Measurements from ENCODE around the gene SGSH.

Gene SGSH

DNA sequence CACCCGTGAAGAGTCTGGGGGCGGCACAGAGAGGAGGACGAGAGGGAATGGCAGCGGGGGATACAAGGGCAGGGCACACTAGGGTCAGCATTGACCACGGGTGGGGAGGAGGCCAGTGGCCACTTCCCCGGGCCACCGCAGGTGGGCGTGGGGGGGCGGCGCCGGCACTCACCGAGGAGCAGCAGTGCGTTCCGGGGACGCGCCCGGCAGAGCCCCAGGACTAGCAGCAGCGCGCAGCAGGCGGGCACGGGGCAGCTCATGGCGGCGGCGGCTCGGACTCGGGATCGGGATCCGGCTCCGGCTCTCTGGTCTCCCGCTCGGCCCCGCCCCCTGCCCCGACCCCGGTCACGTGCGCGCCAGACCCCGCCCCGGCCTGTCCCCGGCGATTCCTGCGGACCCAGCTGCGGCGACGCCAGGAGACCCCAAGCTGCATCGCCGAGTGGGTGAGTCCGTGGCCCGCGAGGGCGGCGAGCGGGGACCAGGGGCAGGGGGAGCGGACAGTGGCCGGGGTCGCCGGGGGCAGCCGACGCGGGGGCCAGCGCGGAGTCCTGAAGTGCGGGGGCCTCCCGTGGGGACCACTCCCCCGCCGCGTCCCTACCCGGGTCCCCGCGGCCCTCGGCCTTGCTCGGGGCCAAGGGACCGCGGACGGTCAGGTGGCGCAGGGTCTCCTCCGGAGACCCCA is at the start of gene SGSH, which contains the start of gene SLC26A11:
Gene SGSH (minus strand): TSS at position 280 of the 682 bp plus-strand sequence. CDS start 20 bp downstream, at position 260.
Gene SLC26A11 (plus strand): TSS at position 374 of the 682 bp plus-strand sequence. CDS start 1,134 bp downstream, outside the sequence.
- peaks cover 70% of the 10 kb centered on the region for H3K4me1 Mint-ChIP-seq (ENCODE audit: low read depth)
- intact Hi-C loops (cut with micrococcal nuclease): loop anchor here (1.0 kb wide), 1 partner anchor 40 kb away; the partner anchor contains the start of gene RNF213
- peaks cover 30% of the 10 kb centered on the region for H3K27me3 Mint-ChIP-seq
- peak within 1 kb of the TSS; percentile 91 for H3K4me3 Mint-ChIP-seq
- H3K27ac Mint-ChIP-seq: peak within 1 kb of the TSS; percentile 99
- peaks cover 94% of the 10 kb centered on the region for H3K36me3 Mint-ChIP-seq (ENCODE audit: low read depth)
- H3K9me3 Mint-ChIP-seq: no peaks in the 10 kb centered on the region

DNA sequence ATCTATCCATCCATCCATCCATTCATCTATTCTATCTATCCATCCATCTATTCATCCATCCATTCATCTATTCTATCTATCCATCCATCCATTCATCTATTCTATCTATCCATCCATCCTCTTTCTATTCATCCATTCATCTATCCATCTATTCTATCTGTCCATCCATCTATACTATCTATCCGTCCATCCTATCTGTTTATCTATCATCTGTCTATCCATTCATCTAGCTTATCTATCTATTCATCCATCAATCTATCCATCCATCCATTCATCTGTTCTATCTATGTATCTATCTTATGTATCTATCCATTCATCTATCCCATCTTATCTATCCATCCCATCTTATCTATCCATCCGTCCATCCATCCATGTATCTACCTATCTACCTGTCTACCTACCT is 49.3 kb upstream of the SGSH start:
- no peaks in the 10 kb centered on the region for H3K27me3 Mint-ChIP-seq
- no peak overlapping the region for H3K27ac Mint-ChIP-seq
- intact Hi-C loops (cut with micrococcal nuclease): no loop called here
- H3K9me3 Mint-ChIP-seq: no peaks in the 10 kb centered on the region
- H3K4me3 Mint-ChIP-seq: no peak overlapping the region
- H3K4me1 Mint-ChIP-seq (ENCODE audit: low read depth): peaks cover 37% of the 10 kb centered on the region
- H3K36me3 Mint-ChIP-seq (ENCODE audit: low read depth): peaks cover 42% of the 10 kb centered on the region

DNA sequence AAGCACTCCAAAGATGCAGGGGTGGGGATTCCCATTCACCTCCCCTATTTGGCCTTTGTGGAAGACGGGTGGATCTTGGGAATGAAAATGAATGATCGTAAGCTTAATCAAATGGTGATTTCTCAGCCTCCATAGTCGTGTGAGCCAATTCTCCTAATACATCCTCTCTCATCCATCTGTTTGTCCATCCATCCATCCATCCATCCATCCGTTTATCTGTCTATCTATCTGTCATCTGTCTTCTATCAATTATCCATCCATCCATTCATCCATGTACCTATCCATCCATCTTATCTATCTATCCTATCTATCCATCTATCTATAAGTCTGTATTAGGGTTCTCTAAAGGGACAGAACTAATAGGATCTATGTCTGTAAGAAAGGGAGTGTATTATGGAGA is 48.3 kb upstream of the SGSH start:
- intact Hi-C loops (cut with micrococcal nuclease): no loop called here

DNA sequence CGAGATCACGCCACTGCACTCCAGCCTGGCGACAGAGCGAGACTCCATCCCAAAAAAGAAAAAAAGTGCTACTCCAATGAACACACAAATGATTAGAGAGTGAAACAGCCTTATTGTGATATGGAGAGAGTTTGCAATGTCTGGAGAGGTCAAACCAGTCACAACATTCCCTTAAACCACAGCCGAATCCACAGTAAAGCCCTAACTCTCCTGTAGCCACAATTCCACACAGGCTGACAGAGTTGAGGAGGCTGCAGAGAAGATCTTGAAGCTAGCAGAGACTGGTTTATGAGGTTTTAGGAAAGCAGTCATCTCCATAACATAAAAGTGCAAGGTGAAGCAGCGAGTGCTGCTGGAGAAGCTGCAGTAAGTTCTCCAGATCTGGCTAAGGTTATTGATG is 47.3 kb upstream of the SGSH start:
- Mint-ChIP-seq H3K27me3 (no peaks in the 10 kb centered on the region), H3K36me3 (ENCODE audit: low read depth) (peaks cover 34% of the 10 kb centered on the region), H3K4me1 (ENCODE audit: low read depth) (peaks cover 42% of the 10 kb centered on the region), H3K27ac (no peak overlapping the region), H3K9me3 (no peaks in the 10 kb centered on the region), H3K4me3 (no peak overlapping the region)
- intact Hi-C loops (cut with micrococcal nuclease): no loop called here

More for the DNA sequence above, 48.3 kb upstream of the SGSH start:
- no peaks in the 10 kb centered on the region for H3K27me3 Mint-ChIP-seq
- H3K9me3 Mint-ChIP-seq: no peaks in the 10 kb centered on the region
- no peak overlapping the region for H3K27ac Mint-ChIP-seq
- peaks cover 42% of the 10 kb centered on the region for H3K36me3 Mint-ChIP-seq (ENCODE audit: low read depth)
- no peak overlapping the region for H3K4me3 Mint-ChIP-seq
- peaks cover 36% of the 10 kb centered on the region for H3K4me1 Mint-ChIP-seq (ENCODE audit: low read depth)

DNA sequence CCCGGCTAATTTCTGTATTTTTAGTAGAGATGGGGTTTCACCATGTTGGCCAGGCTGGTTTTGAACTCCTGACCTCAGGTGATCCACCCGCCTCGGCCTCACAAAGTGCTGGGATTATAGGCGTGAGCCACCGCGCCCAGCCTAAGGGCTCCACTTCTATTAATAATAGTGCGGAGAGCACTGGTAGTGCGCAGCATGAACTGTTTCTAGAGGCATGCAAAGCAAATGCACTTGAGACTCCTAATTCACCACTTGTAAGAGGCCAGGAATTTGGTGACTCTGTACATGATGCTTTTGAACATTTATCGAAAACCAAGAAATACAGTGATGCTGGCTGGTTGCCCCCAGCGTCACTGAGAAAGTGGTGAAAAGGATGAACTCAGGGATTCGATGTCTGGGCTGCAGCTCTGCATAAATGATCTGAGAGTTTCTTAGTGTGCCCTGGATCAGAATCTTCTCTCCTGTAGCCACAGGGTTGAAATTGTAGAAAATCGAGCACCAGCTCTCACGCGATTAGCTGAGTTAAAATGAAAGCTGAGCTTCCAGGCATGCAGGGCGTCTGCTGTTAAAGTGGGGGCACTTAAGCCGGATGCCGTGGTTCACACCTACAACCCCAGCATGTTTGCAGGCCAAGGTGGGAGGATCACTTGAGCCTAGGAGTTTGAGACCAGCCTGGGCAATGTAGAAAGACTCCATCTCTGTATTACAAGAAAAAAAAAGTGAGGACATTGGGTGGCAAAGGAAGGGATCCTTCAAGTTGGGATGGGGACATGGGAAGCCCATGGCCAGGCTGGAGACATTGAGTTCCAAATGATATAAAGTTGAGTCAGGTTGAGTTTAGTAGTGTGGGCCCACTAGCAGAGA is 45.3 kb upstream of the SGSH start:
- no peaks in the 10 kb centered on the region for H3K9me3 Mint-ChIP-seq
- H3K27ac Mint-ChIP-seq: peak overlapping the region; percentile 90
- H3K4me1 Mint-ChIP-seq (ENCODE audit: low read depth): peaks cover 54% of the 10 kb centered on the region
- peak overlapping the region; percentile 98 for H3K4me3 Mint-ChIP-seq
- intact Hi-C loops (cut with micrococcal nuclease): no loop called here
- H3K36me3 Mint-ChIP-seq (ENCODE audit: low read depth): peaks cover 44% of the 10 kb centered on the region
- no peaks in the 10 kb centered on the region for H3K27me3 Mint-ChIP-seq

DNA sequence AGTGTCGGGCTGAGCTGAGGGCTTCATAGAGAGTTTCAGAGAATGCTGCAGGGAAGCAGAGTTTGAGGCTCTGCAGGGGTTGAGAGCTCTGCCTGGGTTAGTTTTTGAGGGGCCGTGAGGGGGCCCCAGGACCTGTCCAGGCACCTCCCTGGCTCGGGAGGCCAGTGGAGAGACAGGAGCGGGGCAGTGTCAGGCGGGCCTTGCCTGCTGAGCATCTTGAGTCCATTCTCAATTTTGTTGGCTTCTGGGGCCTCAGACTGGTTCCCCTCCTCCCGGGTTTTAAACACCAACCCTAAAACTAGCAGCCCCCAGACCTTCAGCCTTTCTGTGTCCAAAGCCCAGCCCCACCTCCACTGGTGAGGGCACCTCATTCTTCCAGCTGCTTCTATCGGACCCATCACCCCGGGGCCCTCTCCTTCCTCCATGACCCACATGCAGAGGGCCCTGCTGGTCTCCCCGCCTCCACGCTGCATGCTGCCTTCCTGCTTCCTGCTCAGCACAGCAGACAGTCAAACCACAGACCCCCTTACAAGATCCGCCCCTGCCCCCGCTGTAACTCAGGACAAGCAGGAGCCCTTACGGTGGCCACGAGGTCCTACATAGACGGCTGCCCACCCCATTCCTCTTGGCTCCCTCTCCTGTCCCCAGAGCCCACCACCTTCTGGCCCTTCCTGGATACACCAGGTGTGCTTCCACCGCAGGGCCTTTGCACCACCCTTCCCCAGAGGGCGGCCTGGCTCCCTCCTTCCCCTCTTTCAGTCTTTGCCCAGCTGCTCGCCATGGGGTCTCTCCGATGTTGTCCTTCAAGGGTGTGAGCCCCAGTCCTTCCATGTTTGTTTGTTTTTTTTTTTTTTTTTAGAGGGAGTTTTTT is 44.3 kb upstream of the SGSH start:
- H3K27ac Mint-ChIP-seq: peak overlapping the region; percentile 90
- intact Hi-C loops (cut with micrococcal nuclease): loop anchor here (5.0 kb wide), 1 partner anchor 117 kb away; the partner anchor contains the start of gene EIF4A3
- no peaks in the 10 kb centered on the region for H3K9me3 Mint-ChIP-seq
- H3K36me3 Mint-ChIP-seq (ENCODE audit: low read depth): peaks cover 49% of the 10 kb centered on the region
- H3K4me3 Mint-ChIP-seq: peak overlapping the region; percentile 98
- peaks cover 60% of the 10 kb centered on the region for H3K4me1 Mint-ChIP-seq (ENCODE audit: low read depth)
- no peaks in the 10 kb centered on the region for H3K27me3 Mint-ChIP-seq

DNA sequence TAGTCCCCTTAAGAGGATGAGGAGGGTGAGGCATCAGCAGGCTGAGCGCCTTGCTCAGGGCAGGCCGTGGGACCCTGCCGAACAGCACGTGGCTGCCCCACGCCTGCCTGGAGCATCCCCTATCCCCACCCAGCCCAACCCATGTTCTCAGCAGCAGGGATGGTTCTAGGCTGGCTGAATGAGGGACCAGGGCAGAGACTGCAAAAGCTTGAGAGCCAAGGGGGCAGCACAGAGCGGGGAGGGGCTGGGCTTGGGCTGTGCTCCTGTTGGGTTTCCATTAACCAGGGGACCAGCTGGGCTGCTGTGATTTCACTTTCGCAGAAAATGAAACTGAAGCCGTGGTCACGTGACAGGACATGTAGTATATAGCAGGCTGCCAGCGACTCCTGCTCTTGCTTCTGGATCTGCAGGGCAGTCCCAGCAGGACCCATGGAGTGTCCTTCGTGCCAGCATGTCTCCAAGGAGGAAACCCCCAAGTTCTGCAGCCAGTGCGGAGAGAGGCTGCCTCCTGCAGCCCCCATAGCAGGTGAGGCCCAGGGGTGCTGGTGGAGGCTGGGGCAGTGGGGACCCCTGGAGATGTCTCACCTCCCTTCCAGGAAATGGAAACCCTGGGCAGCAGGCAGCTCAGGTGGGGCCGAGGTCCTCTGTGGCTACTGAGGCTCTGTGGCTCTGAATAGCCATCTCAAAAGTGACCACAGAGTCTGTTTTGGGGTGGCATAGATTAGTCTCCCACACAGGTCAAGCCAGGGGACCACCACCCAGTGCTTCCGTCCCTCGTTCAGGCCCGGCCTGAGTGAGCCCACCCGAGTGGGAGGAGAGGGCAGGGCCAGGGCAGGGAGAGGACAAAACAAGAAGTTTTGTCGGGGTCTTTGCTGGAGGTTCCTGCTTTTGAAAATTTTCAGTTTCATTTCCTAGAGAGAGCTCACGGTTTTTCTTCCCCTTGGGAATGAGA is 43.4 kb upstream of the SGSH start:
- intact Hi-C loops (cut with micrococcal nuclease): loop anchor here (5.0 kb wide), 1 partner anchor 116 kb away; the partner anchor contains the start of gene EIF4A3
- Mint-ChIP-seq H3K27me3 (no peaks in the 10 kb centered on the region), H3K4me3 (peak overlapping the region; percentile 98), H3K9me3 (no peaks in the 10 kb centered on the region), H3K27ac (peak overlapping the region; percentile 90), H3K36me3 (ENCODE audit: low read depth) (peaks cover 49% of the 10 kb centered on the region), H3K4me1 (ENCODE audit: low read depth) (peaks cover 66% of the 10 kb centered on the region)

DNA sequence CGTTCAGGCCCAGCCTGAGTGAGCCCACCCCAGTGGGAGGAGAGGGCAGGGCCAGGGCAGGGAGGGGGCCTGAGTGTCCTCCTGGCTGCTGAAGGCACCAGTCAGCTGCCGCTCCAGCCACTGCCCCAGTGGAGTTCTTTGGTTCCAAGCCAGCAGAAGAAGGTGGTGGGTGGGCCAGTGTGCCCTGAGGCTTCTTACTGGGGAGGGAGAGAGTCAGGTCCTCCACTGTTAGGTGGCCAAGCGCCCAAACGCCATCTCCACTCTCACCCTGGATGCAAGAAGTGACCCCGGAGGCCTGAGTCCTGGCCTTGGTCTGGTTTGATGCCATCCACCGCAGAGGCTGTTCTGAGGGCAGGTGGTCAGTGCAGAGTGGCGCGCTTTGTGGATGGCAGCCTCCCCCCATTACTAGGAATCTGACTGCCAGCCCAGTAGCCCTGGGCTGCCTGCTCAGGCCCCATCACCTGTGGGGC is 42.7 kb upstream of the SGSH start:
- H3K4me1 Mint-ChIP-seq (ENCODE audit: low read depth): peaks cover 73% of the 10 kb centered on the region
- peaks cover 49% of the 10 kb centered on the region for H3K36me3 Mint-ChIP-seq (ENCODE audit: low read depth)
- intact Hi-C loops (cut with micrococcal nuclease): loop anchor here (5.0 kb wide), 1 partner anchor 116 kb away; the partner anchor contains the start of gene EIF4A3
- peak overlapping the region; percentile 98 for H3K4me3 Mint-ChIP-seq
- no peaks in the 10 kb centered on the region for H3K27me3 Mint-ChIP-seq
- peak overlapping the region; percentile 90 for H3K27ac Mint-ChIP-seq
- no peaks in the 10 kb centered on the region for H3K9me3 Mint-ChIP-seq

DNA sequence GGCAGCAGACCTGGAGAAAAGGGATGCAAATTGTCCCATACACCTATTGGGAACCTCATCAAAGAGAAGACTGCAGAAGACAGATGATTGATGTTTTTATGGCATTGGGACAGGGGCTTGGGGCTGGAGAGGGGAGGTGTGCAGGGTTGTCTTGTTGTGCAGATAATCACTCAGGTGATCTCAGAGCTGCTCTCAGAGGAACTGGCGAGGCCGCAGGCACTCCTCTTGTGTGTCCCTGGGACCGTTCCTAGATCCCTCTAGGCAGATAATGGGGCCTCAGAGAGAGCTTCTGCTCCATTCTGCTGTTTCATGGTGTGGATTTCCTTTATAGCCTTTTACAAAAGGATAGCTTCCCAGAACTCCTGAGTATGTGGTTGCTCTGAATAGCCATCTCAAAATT is 42.2 kb upstream of the SGSH start:
- H3K27ac Mint-ChIP-seq: peak overlapping the region; percentile 90
- intact Hi-C loops (cut with micrococcal nuclease): loop anchor here (5.0 kb wide), 1 partner anchor 115 kb away; the partner anchor contains the start of gene EIF4A3
- H3K9me3 Mint-ChIP-seq: no peaks in the 10 kb centered on the region
- peaks cover 76% of the 10 kb centered on the region for H3K4me1 Mint-ChIP-seq (ENCODE audit: low read depth)
- H3K4me3 Mint-ChIP-seq: peak overlapping the region; percentile 98
- H3K27me3 Mint-ChIP-seq: no peaks in the 10 kb centered on the region
- peaks cover 49% of the 10 kb centered on the region for H3K36me3 Mint-ChIP-seq (ENCODE audit: low read depth)

DNA sequence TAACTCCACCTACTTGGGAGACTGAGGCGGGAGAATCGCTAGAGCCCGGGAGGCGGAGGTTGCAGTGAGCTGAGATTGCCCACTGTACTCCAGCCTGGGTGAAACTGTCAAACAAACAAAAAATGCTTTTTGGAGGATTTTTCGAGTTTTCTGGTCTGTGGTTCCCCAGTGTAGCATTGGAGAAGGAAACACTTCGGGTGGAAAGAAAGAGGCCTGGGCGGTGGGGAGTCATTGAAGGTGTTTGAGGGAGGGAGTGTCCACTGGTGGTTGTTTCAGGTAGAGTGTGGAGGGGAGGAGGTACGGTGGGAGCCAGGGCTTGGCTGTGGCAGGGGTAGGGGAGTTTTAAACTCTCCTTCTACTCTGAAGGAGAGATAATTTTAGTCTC is 41.8 kb upstream of the SGSH start:
- Mint-ChIP-seq H3K27me3 (no peaks in the 10 kb centered on the region), H3K9me3 (no peaks in the 10 kb centered on the region), H3K4me1 (ENCODE audit: low read depth) (peaks cover 73% of the 10 kb centered on the region), H3K4me3 (peak overlapping the region; percentile 98), H3K36me3 (ENCODE audit: low read depth) (peaks cover 49% of the 10 kb centered on the region), H3K27ac (peak overlapping the region; percentile 90)
- intact Hi-C loops (cut with micrococcal nuclease): loop anchor here (5.0 kb wide), 1 partner anchor 115 kb away; the partner anchor contains the start of gene EIF4A3

DNA sequence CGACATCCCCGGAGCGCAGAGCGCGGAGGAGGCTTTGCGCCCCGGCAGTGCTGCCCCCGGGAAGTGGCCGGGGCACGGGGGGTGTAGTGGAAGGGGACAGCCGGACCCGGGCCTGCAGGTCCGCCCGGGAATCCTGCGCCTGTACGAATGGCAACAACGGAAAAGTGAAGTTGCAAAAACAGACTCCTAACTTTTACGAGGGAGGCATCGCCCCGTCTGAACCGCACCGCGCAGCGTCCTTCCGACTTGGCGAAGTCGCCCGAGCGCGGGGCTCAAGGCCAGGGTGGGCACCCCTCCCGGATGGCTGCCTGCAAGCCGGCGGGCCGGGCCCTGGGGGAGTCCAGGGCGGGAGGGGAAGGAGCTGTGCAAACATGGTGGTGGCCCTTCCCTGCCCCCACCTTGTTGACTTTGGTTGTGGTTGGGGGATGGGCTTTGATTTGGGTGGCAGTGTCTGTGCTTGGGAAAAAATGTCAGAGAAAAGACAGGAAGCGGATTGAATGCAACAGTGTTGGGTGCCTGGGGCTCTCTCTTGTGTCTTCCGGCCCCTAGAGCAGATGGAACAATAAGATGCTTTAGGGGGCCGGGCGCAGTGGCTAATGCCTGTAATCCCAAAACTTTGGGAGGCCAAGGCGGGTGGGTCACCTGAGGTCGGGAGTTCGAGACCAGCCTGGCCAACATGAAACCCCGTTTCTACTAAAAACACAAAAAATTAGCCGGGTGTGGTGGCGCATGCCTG is 41.2 kb upstream of the SGSH start:
- Mint-ChIP-seq H3K4me1 (ENCODE audit: low read depth) (peaks cover 78% of the 10 kb centered on the region), H3K27ac (peak overlapping the region; percentile 90), H3K4me3 (peak overlapping the region; percentile 98), H3K27me3 (no peaks in the 10 kb centered on the region), H3K36me3 (ENCODE audit: low read depth) (peaks cover 49% of the 10 kb centered on the region), H3K9me3 (no peaks in the 10 kb centered on the region)
- intact Hi-C loops (cut with micrococcal nuclease): loop anchor here (5.0 kb wide), 1 partner anchor 114 kb away; the partner anchor contains the start of gene EIF4A3

DNA sequence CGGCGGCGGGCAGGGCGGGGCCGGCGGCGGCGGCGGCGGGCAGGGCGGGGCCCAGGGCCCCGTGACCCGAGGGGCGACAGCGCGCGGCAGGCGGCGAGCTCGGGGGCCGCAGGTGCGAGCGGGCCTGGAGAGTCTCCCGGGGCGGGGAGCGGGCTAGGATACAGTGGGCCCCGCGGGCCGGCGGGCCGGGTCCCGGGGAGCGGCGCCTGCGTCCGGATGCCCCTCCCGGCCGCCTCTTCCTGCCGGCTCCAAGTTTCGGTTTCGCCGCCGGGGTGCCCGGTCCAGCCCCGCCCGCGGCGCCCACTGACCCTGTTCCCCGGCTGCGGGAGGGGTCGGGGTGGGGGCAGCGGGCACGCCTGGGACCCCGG is 40.6 kb upstream of the SGSH start, which contains the start of gene RNF213:
Gene RNF213 (plus strand): TSS at position 62 of the 368 bp plus-strand sequence. CDS start 2,830 bp downstream, outside the sequence.
- Mint-ChIP-seq H3K27ac (peak within 1 kb of the TSS; percentile 99), H3K27me3 (no peaks in the 10 kb centered on the region), H3K9me3 (no peaks in the 10 kb centered on the region), H3K4me1 (ENCODE audit: low read depth) (peaks cover 81% of the 10 kb centered on the region), H3K4me3 (peak within 1 kb of the TSS; percentile 98), H3K36me3 (ENCODE audit: low read depth) (peaks cover 44% of the 10 kb centered on the region)
- intact Hi-C loops (cut with micrococcal nuclease): loop anchor here (1.0 to 5.0 kb wide), 2 partner anchors 40 to 113 kb away; partner anchors contain the start of genes EIF4A3, SGSH and SLC26A11
